Left cardiac atrium (tissue), 4 donors: ENCODE results near the gene ASAP2. TPM values are rescaled to one million over a fixed set of nuclear protein-coding genes. Genes with fewer than 3 reads are reported as not detected.

Source experiments
- ATAC-seq, 2 donors: fragments of 200-7000 bp; cut with Tn5 transposase; one replicate each; pipeline ENCODE4 v1.9.1; 2020; ENCODE audit warnings: mild to moderate bottlenecking in 2 of 2, moderate library complexity in 2 of 2
- DNase-seq: peaks from one replicate; pipeline ENCODE4 v3.0.0-alpha.2; 2020
- intact Hi-C, 2 donors: fragments of 100-400 bp; cut with DNase I; formaldehyde crosslinking; loops; one replicate each; pipeline versions ENCODE4 v1.14.1 to v1.15.1; 2022 to 2023
- total RNA-seq, 2 donors: library from RNA; stranded (reverse); fragmentation: NEBNext Ultra II Directional; extraction: Animal tissue kit (Norgen Biotek cat#: 25700); gene quantifications; one replicate each; pipeline ENCODE4 v1.2.1, GENCODE V29; 2021
- donor health status: DM: no; HTN: yes; CAD: no.
- donor health status: DM: no; HTN: yes; CAD: no; lungs with severe emphysema.
- donor health status: DM: yes; HTN: yes; CAD: no.
- donor health status: Dilated cardiomyopathy.

The ASAP2 gene
- total RNA-seq, 2 donors from 2014 or later = 13.4 to 18.2 TPM

GRCh38 chr2:9300214-9300613, 93.6 kb downstream of the ASAP2 start:
- no peak for ATAC-seq
- intact Hi-C loops = no loop called here
- DNase-seq = no peak

- DNase-seq (no peak), ATAC-seq (no peak)
- intact Hi-C loops = no loop called here
Observed at GRCh38 chr2:9300829-9301453, 94.3 kb downstream of the ASAP2 start.

- ATAC-seq (peak in 1 of 2 donors; percentile 27), DNase-seq (no peak)
- intact Hi-C loops = no loop called here
Observed at GRCh38 chr2:9302755-9303154, 96.1 kb downstream of the ASAP2 start.

- DNase-seq (no peak), ATAC-seq (no peak)
- intact Hi-C loops = no loop called here
Observed at GRCh38 chr2:9303528-9304225, 97.1 kb downstream of the ASAP2 start.

GRCh38 chr2:9306911-9307310, 100.3 kb downstream of the ASAP2 start:
- intact Hi-C loops = no loop called here
- no peak for DNase-seq
- no peak for ATAC-seq

- no peak for DNase-seq
- intact Hi-C loops = no loop called here
- no peak for ATAC-seq
Observed at GRCh38 chr2:9307535-9307934, 100.9 kb downstream of the ASAP2 start.

GRCh38 chr2:9308186-9308955, 101.8 kb downstream of the ASAP2 start:
- intact Hi-C loops = no loop called here
- no peak for ATAC-seq

GRCh38 chr2:9309147-9309546, 102.5 kb downstream of the ASAP2 start:
- intact Hi-C loops = no loop called here
- no peak for ATAC-seq

More at GRCh38 chr2:9308186-9308955, 101.8 kb downstream of the ASAP2 start:
- no peak for DNase-seq

GRCh38 chr2:9310377-9310776, 103.8 kb downstream of the ASAP2 start:
- ATAC-seq (peak; percentile 84 to 95), DNase-seq (peak; percentile 79)
- intact Hi-C loops = no loop called here

More at GRCh38 chr2:9309147-9309546, 102.5 kb downstream of the ASAP2 start:
- no peak for DNase-seq

- DNase-seq = no peak
- peak in 1 of 2 donors; percentile 38 for ATAC-seq
- intact Hi-C loops = no loop called here
Observed at GRCh38 chr2:9310798-9311197, 104.2 kb downstream of the ASAP2 start.

- intact Hi-C loops = no loop called here
- peak; percentile 57 to 65 for ATAC-seq
Observed at GRCh38 chr2:9311488-9311887, 104.9 kb downstream of the ASAP2 start.

GRCh38 chr2:9312591-9312990, 106.0 kb downstream of the ASAP2 start:
- intact Hi-C loops = no loop called here
- ATAC-seq (no peak), DNase-seq (no peak)

More at GRCh38 chr2:9311488-9311887, 104.9 kb downstream of the ASAP2 start:
- DNase-seq = peak; percentile 58

GRCh38 chr2:9313443-9313842, 106.8 kb downstream of the ASAP2 start:
- no peak for ATAC-seq
- intact Hi-C loops = no loop called here
- no peak for DNase-seq

- ATAC-seq = no peak
- intact Hi-C loops = loop anchor here in 1 of 2 donors (5.0 kb wide), 1 partner anchor 108 kb away; the partner anchor contains the start of gene ASAP2
- DNase-seq = no peak
Observed at GRCh38 chr2:9315280-9315847, 108.8 kb downstream of the ASAP2 start.

- ATAC-seq = no peak
- DNase-seq = no peak
- intact Hi-C loops = loop anchor here in 1 of 2 donors (5.0 kb wide), 1 partner anchor 110 kb away; the partner anchor contains the start of gene ASAP2
Observed at GRCh38 chr2:9317559-9317958, 110.9 kb downstream of the ASAP2 start.

- ATAC-seq (peak; percentile 75 to 80), DNase-seq (peak; percentile 82)
- intact Hi-C loops = loop anchor here in 1 of 2 donors (5.0 kb wide), 1 partner anchor 111 kb away; the partner anchor contains the start of gene ASAP2
Observed at GRCh38 chr2:9318461-9319337, 112.1 kb downstream of the ASAP2 start.

GRCh38 chr2:9319338-9319715, 112.7 kb downstream of the ASAP2 start:
- ATAC-seq = no peak
- no peak for DNase-seq
- intact Hi-C loops = loop anchor here in 1 of 2 donors (5.0 kb wide), 1 partner anchor 112 kb away; the partner anchor contains the start of gene ASAP2

- intact Hi-C loops = no loop called here
- ATAC-seq = no peak
- DNase-seq = no peak
Observed at GRCh38 chr2:9322576-9322975, 116.0 kb downstream of the ASAP2 start.
